CD4-positive, alpha-beta T cell treated with Interleukin-17A for 1 hour (primary cell): ENCODE data around the gene INTS3.
"Not testable (repeated sequence)": the region's sequence is repeated elsewhere in the genome, so short reads cannot be mapped to it uniquely, and the experiment has no call there.

Source experiments
- DNase-seq: peaks from one replicate; pipeline ENCODE4 v3.0.0-alpha.2; 2020

INTS3 gene

DNA sequence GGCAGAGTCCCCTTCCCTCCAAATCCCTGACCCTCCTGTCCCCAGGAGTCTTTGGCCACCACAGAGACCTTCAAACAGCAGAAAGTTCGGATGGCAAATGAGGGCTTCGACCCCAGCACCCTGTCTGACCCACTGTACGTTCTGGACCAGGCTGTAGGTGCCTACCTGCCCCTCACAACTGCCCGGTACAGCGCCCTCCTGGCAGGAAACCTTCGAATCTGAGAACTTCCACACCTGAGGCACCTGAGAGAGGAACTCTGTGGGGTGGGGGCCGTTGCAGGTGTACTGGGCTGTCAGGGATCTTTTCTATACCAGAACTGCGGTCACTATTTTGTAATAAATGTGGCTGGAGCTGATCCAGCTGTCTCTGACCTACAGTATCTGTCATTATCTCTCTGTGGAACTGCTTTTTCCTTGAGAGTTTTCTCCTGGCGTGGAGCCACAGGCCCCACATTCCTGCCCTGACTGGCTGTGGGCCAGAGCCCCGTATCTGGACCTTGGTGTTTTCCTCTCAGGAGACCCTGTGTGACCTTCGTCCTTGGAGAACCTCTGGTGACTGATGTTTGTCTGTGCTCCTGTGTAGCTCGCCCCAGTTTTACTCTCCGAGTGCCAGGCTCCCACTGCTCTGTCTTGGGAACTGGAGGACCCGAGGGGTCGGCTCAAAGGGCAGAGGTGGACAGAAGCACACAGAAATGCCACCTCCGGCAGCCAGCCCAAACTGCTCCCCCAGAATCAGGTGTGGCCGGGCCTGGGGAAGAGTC, 52.1 kb downstream of the INTS3 start:
- DNase-seq = no peak

DNA sequence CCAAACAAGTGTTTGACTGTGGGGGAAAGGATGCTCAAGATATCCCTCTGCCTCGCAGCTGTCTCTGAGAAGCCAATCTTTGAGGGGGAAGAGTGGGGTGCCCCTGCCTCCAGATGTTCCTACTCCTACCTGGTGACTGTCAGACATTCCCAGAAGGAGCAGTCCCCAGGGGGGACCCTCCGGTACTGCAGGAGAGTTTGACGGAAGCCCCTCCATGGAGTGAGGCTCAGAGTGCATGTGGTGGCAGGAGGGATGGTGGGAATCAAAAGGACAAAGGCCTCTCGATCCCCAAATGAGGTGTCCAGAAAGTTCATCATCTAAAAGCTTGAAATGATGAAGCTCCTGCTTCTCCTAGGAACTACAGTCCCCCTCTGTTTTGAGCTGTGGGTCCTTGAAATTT, 52.7 kb downstream of the INTS3 start:
- DNase-seq = no peak

DNA sequence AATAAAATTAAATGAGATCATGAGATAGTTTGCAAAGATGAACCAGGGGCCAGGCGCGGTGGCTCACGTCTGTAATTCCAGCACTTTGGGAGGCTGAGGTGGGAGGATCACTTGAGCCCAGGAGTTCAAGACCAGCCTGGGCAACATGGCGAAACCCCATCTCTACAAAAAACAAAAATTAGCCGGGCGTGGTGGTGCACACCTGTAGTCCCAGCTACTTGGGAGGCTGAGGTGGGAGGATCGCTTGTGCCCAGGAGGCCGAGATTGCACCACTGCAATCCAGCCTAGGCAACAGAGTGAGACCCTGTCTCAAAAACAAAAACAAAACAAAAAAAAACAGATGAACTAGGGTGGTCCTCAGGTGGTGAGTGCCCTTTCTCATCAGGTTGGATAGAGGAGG, 54.8 kb downstream of the INTS3 start:
- not testable (repeated sequence) for DNase-seq

DNA sequence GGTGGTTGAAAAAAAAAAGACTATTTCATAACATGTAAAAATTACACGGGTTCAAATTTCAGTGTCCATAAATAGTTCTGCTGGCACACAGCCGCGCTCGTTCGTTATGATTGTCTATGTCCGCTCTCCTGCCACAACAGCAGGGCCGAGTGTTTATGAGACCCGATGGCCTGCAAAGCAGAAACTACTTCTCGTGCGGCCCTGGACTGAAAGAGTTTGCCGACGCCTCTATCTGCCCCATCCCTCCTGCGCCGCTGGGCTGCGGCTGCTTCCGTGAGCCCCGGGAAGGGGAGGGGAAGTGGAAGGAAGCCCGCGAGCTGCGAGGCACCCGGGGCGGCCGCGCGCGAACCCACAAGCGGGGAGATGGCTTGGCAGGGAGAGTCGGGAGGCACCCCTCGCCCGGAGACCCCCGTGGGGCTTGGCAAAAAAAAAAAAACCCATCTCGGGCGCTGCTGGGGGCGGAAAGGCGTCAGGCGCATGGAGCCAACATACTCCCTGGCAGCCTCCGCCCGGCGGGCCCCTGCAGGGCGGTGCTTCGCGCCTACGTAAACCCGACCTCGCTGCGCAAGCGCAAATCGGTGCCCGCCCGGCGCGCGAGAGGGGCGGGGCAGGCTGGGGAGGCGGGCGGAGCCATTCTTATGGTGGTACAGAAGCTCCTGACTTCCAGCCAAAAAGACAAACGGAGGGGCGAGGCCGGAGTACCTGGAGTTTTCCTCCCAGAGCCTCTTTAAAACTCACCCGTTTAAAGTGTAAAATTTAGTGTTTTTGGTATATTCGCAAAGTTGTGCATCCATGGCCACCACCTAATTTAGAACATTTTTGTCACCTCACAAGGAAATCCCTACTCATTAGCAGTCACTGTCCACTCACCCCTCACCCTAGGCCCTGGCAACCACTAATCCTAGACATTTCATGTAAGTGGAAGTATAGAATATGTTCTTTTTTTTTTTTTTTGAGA, 55.7 kb downstream of the INTS3 start:
- DNase-seq = peak; percentile 93

DNA sequence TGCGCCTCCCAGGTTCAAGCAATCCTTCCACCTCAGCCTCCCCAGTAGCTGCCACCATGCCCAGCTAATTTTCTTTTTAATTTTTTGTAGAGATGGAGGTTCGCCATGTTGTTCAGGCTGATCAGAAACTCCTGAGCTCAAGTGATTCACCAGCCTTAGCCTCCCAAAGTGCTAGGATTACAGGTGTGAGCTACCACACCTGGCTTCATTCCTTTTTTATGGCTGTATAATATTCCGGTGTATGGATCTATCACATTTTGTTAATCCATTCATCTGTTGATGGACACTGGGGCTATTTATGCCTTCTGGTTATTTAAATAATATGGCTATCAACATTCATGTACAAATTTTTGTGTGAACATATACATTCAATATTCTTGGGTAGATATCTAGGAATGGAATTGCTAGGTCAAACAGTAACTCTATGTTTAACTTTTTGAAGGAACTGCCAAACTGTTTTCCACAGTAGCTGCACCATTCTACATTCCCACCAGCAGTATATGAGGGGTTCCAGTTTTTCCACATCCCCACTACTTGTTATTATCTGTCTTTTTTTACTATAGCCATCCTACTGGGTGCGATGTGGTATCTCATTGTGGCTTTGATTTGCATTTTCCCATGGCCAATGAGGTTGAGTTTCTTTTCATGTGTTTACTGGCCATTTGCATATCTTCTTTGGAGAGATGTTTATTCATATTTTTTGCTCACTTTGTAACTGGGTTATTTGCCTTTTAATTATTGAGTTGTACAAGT, 58.4 kb downstream of the INTS3 start:
- no peak for DNase-seq

DNA sequence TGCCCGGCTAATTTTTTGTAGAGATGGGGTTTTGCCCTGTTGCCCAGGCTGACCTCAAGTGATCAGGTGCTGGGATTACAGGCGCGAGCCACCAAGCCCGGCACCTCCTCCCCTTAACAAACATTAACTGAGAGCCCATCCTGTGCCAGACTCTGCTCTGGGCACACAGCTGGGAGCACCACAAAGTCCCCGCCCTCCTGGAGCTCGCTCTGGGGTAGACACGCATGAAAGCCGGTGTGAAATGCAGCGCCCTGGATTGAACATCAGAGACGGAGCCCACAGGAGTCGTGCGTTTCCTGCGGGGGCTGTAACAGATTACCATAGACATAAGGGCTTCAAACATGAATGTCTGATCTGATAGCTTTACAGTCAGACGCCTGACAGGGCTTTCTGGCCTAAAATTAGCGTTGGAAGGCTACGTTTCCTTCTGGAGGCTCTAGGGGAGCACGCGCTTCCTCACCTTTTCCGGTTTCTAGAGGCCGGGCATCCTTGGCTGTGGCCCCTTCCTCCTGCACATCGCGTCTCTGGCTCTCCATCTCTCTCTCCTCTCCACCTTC, 61.7 kb downstream of the INTS3 start:
- DNase-seq = no peak

DNA sequence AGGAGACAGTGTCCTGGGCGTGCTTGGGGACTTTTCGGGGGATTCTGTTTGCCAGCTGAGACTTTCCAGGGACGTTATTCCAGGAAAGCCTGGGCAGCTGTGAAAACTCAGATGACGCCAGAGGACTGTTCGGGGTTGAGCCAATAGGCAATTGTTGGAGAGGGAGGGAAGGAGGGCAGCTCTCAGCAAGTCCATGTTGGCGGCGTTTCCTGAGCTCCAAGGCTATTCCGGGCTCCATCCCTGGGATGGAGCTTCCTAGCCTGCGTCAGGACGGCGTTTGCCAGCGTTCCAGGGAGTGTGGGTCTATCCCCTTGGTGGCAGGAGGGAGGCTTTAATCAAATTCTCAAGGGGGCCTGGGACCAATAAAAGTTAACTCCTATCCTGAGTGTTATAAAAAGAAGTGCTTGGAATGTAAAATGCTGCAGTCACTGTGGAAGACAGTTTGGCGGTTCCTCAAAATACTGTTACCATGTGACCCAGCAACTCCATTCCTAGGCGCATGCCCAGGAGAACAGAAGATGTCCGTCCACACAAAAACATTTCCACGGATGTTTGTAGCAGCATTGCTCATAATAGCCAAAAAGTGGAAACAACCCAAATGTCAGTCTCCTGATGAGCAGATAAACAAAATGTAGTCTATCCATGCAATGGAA, 62.6 kb downstream of the INTS3 start:
- peak; percentile 21 for DNase-seq

DNA sequence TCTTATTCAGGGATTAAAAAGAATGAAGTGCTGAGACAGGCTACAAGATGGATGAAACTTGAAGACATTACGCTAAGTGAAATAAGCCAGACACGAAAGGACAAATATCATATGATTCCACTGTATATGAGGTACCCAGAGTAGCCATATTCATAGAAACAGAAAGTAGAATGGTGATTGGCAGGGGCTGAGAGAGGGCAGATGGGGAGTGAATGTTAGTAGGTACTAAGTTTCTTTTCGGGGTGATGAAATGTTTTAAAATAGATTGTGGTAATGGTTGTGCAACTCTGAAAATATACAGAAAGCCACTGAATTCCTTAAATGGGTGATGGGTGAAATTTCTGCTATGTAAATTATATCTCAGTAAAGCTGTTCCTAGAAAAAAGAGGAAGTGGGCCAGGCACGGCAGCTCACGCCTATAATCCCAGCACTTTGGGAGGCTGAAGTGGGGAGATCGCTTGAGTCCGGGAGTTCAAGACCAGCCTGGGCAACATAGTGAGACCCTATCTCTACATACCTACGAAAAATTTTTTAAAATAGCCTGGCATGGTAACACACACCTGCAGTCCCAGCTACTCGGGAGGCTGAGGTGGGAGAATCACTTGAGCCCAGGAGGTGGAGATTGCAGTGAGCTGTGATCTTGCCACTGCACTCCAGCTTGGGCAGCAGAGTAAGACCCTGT, 63.3 kb downstream of the INTS3 start:
- DNase-seq = peak; percentile 55

DNA sequence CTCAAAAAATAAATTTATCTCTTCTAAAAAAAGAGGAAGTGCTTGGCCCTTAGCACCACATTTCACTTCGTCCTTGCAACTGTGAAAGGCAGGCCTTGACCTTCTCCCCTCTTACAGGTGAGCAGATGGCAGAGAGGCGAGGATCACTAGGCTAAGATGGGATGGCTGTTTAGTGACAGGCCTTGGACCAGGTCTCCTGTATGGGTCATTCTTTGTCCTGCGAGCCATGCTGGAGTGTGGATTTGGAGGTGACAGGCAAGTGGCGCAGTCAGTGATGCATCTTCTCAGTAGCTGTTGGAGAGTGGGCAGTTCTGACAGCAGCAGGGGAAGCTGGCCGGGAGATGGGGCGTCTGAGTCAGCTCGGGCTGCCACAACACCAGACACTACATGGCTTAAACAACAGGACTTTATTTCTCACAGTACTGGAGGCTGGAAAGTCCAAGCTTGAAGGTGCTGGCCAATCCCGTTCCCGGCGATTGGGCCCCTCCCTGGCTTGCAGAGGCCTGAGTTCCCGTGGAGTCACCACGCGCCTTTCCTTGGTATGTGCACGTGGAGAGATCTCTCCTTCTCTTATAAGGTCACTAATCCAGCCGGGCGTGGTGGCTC, 63.9 kb downstream of the INTS3 start:
- no peak for DNase-seq

DNA sequence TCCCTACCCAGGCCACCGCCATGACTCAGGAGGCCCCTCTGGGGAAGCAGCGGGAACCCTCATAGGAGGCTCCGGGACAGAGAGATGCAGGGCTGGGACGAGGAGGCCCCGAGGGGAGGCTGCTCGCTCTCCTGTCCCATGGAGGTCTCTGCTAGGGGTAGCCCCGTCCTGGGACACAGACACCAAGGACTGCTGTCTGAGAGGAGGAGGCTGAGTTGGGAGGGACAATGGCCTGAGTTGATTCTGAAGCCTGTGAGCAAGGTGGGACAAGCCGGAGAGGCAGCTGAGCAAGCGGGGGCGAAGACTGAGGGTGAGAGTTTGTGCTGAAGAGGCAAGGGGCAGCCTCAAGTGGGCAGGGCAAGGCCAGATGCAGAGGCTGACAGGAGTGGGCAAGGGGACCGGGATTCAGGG, 64.8 kb downstream of the INTS3 start:
- DNase-seq = no peak

DNA sequence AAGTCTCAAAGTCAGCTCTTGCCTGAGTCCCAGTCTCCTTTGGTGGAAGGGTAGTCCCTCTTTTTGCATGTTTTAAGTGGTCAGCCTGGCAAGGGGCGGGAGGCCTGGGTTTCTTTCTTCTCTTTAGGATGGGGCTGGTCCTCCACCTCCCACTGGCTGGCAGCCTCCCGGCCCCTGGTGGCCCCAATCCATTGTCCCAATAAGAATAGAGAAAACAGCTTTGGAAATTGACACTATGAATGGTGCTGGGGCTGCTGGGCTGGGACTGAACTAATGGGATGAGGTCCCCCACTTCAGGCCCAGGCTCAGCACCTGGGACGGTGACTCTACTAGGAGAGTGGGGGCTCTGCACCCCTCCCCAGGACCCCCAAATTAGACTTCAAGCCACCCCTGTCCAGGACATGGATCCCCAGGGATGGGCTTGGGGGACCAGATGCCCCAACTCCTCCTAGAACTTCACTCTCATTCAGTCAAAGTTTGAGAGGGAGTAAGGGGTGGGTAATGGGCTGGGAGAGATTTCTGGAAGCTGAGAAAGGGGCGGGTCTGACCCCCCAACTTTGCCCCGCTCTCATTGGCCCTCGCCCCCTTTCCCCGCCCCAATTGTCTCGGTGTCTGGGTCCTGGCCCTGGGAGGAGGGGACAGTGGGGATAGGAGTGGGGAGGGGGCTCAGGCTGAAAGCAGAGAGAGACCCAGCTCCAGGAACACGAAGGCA, 65.6 kb downstream of the INTS3 start:
- DNase-seq = no peak

DNA sequence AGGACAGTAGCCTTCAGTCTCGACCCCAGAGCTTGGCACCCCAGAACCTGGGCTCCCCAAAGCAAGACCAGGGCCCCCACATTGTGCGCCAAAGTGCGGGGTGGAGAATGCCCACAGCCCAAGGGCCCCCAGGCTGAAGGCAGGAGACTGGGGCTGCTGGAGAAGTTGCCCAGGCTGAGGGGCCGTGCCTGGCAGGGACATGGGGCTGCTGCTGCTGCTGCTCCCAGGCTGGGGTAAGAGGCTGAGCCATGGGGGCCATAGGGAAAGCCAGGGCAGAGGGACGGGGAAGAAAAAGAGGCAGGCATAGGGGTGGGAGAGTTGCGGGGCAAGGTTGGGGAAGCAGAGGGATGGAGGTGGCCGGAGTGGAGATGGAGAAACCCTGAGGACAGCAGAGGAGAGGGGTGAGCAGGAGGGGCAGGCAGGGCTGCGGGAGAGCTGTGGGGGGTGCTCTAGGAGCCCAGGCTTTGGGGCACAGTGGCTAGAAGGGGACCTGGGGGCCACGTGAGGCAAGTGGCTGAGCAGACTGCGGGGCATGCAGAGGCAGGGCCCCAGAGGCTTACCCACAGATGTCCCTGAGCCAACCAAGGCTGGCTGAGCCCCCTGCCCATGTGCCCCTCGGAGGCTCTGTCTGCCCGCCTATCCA, 66.2 kb downstream of the INTS3 start:
- DNase-seq = no peak

DNA sequence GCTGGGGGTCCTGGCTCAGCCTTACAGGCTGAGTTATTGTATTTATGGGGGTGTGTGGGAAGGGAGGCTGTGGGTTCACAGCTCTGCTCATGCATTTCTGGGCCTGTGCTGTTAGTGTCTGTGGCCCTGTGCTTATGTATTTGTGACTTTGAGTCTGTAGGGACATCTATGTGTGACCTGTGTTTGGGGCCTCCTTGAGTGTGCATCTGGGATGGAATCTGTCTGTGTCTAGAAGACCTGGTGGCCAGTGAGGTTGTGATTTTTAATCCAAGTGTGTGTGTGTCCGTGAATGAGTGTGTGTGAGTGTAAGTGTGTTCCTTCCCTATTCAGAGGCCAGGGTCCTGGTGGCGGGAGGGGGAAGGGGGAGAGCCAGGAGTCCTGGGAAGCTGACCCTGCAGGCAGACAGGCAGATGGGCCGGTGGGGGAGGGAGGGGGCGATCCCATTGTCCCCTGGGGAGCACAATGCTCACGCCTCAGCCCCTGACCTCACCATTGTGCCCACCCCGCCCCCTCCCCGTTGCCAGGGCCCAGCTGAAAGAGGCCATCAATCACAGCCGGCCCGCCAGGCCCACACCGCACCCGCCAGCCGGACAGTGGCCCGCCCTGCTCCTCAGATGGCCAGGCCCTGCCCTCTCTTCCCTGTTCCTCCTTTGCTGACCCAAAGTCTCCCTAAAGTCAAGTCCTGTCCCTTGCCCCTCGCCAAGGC, 66.9 kb downstream of the INTS3 start:
- DNase-seq = no peak

DNA sequence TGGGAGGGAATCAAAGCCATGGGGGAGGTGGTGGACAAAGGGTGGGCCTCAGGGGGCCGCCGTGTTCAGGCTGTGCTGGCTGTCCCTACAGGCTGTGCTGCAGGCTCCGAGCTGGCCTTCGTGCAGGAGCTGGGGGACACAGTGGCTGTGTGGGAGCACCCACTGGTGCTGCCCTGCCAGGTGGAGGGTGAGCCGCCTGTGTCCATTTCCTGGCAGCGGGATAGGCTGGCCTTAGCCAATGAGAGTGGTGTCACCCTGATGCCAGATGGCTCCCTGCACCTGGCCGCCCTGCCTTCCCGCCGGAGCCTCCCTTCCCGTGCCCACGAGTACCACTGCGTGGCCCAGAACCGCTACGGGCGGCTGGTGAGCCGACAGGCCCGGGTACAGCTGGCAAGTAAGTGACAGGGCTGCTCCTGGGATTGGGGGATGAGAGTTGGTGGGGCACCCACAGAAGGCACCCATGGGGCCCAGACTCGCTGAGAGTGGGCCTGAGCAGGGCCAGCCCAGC, 67.5 kb downstream of the INTS3 start:
- DNase-seq = no peak

DNA sequence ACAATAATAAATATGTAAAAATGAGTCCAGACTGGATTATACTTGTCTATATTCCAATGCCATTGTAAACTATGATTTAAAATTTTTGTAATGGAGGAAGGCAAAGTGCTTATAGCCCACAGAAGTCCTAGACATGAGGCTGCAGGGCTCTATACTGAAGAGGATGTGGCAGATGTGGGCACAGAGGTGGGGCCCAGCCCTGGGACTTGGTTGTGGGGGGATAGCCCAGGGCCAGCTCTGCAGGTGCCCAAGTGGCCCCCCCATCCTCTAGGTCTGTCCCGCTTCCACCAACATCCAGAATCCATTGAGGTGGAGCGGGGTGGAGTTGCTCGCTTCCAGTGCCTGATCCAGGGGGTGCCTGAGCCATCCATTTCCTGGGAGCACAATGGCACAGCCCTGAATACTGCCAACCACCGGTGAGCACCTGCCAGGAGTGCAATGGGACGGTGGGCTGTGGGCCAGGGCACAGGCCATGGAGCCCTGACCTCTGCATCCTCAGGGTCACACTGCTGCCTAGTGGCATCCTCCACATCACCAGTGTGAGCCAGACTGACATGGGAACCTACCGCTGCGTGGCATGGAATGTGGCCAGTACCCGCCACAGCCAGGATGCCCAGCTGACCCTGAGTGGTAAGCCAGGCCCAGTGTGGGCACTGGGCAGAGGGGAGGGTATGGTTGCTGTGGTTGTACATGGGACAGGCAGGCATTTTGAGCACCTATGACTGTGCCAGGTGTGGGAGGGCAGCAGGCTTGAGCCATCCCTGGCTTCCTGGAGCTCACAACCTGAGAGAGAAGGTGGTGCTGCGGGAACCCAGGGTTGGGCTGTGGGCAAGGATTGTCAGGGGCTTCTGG, 68.3 kb downstream of the INTS3 start:
- peak; percentile 20 for DNase-seq

DNA sequence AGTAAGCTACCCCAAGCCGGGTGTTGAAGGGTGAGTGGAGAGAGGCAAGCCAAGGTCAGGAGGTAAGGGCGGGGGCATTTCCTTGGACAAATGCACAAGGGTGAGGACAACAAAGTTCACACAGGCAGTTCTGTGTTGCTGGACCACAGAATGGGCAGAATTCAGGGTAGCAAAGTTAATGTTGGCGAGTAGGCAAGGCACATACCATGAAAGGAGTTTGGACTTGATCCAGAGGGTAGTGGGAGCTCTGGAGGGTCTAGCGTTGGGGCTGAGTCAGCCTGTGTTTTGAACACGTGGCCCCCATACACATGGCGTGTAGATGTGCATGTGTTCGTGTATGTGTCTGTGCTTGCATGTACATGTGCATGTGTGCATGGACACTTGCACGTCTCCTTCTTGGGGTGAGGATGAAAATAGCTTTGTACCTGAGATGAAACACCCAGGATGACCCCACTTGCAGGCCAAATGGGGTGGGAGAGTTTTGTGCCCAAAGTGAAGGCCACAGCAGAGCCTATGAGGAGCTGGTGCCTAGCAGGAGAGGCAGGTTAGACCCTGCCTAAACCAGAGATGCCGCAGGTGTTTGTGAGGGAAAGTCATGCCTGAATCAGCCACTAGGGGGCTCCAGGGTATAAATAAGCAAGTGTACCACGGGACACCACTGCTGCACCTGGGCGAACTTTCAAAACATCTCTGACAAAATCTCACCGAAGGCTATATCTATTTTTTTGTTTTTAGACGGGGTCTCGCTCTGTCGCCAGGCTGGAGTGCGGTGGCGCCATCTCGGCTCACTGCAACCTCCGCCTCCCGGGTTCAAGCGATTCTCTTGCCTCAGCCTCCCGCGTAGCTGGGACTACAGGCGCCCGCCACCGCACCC, 69.2 kb downstream of the INTS3 start:
- DNase-seq = peak; percentile 88

DNA sequence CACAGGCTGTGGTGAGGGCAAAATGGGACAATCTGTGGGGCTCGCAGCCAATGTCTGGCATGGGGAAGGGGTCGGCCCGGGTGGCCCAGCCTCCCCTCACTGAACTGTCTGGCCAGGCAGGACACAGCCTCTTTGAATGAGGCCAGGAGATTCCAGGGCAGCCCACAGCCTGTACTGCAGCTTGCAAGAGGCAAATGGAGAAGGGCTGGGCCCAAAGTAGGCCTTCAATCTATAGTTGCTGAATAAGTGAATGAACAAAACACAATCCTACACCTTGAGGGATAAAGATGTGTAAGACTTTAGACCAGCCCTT, 70.6 kb downstream of the INTS3 start:
- no peak for DNase-seq
